ENCODE results near the gene DEFB128.

GRCh38 chr20:237929-238328 lies 48.4 kb upstream of the DEFB128 start:
- TF ChIP-seq, protein P1, sequence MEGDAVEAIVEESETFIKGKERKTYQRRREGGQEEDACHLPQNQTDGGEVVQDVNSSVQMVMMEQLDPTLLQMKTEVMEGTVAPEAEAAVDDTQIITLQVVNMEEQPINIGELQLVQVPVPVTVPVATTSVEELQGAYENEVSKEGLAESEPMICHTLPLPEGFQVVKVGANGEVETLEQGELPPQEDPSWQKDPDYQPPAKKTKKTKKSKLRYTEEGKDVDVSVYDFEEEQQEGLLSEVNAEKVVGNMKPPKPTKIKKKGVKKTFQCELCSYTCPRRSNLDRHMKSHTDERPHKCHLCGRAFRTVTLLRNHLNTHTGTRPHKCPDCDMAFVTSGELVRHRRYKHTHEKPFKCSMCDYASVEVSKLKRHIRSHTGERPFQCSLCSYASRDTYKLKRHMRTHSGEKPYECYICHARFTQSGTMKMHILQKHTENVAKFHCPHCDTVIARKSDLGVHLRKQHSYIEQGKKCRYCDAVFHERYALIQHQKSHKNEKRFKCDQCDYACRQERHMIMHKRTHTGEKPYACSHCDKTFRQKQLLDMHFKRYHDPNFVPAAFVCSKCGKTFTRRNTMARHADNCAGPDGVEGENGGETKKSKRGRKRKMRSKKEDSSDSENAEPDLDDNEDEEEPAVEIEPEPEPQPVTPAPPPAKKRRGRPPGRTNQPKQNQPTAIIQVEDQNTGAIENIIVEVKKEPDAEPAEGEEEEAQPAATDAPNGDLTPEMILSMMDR (IDR thresholded peaks at IDR 0.05), result no peak
- TF ChIP-seq ZFX (IDR thresholded peaks at IDR 0.05; ENCODE audit: borderline replicate concordance), result no peak

Measured in 22Rv1 (cell line).